Gastrocnemius medialis (tissue), 4 donors: ENCODE results near the gene NANOS3.

Experiments
- CTCF ChIP-seq, 5 experiments: fragments of 450-650 bp in 3 of 5; fragments of 200-600 bp in 2 of 5; sonication (generic) in 2 of 5; IDR thresholded peaks in 4 of 5; conservative IDR thresholded peaks in 1 of 5; 1 replicate in 4 of 5; 2 replicates in 1 of 5; pipeline ENCODE4 v1.5.1; 2016 to 2019; ENCODE audit warnings: antibody characterized with exemption in 5 of 5, mild to moderate bottlenecking in 3 of 5, moderate library complexity in 3 of 5
- POLR2A ChIP-seq, 2 donors: fragments of 450-650 bp; IDR thresholded peaks; one replicate each; pipeline ENCODE4 v1.6.1; 2017; ENCODE audit warnings: antibody characterized with exemption in 2 of 2, mild to moderate bottlenecking in 2 of 2, moderate library complexity in 2 of 2

- TF ChIP-seq CTCF (IDR thresholded peaks at IDR 0.05 in 4 of 5, conservative IDR thresholded peaks at IDR 0.05 in 1 of 5) (no peak), POLR2A (IDR thresholded peaks at IDR 0.05) (no peak)
These were observed 4.1 kb upstream of the NANOS3 start for GRCh38 chr19:13872695-13873389.
